Measurements from ENCODE around the gene SAMD1.

DNA sequence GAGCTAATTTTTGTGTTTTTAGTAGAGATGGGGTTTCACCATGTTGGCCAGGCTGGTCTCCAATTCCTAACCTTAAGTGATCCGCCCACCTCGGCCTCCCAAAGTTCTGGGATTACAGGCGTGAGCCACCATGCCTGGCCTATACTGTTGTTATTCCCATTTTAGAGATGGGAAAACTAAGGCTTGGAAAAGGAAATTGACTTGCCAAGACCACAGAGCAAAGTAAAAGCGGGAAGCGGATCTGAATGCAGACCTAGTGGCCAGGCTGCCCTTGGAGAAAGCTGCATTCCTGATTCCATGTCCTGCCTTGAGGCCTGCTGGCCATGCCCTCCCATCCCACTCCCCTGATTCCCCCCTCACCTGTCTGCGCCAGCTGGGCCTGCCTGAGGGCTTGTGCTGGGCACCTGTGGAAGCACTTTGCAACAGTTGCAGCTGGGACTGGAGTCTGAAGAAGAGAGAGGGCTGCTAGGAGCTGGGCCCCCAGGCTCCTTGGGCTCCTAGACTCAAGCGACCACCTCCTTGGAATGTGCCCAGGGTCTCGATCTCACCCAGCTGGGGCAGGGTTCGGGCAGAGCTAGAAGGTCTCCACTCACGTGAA, 34.4 kb downstream of the SAMD1 start:
- TF ChIP-seq, protein P1, sequence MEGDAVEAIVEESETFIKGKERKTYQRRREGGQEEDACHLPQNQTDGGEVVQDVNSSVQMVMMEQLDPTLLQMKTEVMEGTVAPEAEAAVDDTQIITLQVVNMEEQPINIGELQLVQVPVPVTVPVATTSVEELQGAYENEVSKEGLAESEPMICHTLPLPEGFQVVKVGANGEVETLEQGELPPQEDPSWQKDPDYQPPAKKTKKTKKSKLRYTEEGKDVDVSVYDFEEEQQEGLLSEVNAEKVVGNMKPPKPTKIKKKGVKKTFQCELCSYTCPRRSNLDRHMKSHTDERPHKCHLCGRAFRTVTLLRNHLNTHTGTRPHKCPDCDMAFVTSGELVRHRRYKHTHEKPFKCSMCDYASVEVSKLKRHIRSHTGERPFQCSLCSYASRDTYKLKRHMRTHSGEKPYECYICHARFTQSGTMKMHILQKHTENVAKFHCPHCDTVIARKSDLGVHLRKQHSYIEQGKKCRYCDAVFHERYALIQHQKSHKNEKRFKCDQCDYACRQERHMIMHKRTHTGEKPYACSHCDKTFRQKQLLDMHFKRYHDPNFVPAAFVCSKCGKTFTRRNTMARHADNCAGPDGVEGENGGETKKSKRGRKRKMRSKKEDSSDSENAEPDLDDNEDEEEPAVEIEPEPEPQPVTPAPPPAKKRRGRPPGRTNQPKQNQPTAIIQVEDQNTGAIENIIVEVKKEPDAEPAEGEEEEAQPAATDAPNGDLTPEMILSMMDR (IDR thresholded peaks at IDR 0.05; ENCODE audit: low read length) = no peak
- no peak for TF ChIP-seq EZH2 (optimal IDR thresholded peaks at IDR 0.05; ENCODE audit: low read depth, low read length)
- TF ChIP-seq EZH2phosphoT487 (IDR thresholded peaks at IDR 0.05; ENCODE audit: low read length) = no peak

Measured in MM.1S (cell line).